Measurements from ENCODE around the gene ZNF618.

DNA sequence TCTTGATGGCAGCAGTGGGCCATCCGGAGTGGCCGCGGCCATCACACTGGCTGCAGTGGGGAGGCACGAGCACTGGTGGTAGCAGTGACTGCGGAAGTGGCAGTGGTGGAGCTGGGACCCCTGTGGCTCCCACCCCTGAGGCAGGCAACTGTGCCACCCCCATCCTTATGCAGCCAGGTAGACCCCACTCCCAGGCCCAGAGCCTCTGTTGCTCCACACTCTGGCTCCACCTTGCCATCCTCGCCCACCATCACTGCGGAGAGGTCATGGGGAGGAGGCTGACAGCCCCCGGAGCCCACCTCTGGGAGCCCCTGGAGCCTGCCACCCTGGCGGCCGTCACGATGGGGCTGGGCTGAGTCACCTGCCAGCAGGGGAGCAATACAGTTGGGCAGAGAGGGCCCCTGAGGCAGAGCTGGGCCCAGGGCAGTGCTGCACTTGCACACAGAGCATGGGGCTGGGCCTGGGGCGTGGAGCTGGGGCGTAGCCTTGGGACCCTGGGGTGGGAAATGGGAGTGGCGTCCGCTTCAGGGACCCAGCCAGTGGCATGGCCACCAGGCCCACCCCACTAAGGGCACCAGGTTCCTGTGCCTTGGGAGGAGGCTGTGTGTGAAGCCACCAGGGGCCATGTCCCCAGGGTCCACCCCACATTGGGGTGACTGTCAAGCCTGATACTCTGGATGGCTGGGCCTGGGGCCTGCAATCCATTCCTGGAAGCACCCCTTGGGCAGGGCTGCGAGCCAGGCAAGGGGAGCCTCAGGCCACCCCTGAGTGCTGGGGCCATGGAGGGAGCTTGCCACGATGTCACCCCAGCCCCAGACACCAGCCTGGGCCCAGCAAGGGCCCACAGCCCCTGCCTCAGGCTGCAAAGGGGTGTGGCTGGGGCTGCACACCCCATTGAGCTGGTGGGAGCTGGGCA lies 194.3 kb downstream of the ZNF618 start:
- TF ChIP-seq, protein P1, sequence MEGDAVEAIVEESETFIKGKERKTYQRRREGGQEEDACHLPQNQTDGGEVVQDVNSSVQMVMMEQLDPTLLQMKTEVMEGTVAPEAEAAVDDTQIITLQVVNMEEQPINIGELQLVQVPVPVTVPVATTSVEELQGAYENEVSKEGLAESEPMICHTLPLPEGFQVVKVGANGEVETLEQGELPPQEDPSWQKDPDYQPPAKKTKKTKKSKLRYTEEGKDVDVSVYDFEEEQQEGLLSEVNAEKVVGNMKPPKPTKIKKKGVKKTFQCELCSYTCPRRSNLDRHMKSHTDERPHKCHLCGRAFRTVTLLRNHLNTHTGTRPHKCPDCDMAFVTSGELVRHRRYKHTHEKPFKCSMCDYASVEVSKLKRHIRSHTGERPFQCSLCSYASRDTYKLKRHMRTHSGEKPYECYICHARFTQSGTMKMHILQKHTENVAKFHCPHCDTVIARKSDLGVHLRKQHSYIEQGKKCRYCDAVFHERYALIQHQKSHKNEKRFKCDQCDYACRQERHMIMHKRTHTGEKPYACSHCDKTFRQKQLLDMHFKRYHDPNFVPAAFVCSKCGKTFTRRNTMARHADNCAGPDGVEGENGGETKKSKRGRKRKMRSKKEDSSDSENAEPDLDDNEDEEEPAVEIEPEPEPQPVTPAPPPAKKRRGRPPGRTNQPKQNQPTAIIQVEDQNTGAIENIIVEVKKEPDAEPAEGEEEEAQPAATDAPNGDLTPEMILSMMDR (conservative IDR thresholded peaks at IDR 0.05; ENCODE audit: low read depth, low read length): no peak
- TF ChIP-seq EZH2phosphoT487 (IDR thresholded peaks at IDR 0.05; ENCODE audit: borderline replicate concordance, low read length): no peak

All from PC-3 (cell line).